H1 (cell line): ENCODE results near the gene COL5A1. TPM values are rescaled to one million over a fixed set of nuclear protein-coding genes. Genes with fewer than 3 reads are reported as not detected.

ENCODE experiments used
- CTCF ChIA-PET: fragments of 300-600 bp; sonication (Branson Sonifier 250); formaldehyde crosslinking; loops from one replicate; lab custom pipeline; 2021; ENCODE audit not compliant: partially characterized antibody; lab: Charles Lee
- POLR2A ChIA-PET: fragments of 300-600 bp; sonication (Branson Sonifier 250); formaldehyde crosslinking; loops from one replicate; lab custom pipeline; 2021; ENCODE audit warnings: inconsistent platforms; ENCODE audit not compliant: partially characterized antibody; lab: Charles Lee
- DNase-seq, 2 experiments: peaks; one replicate each; pipeline versions ENCODE4 v3.0.0 to v3.0.0-alpha.2; 2010 to 2022; ENCODE audit warnings: low spot score in 2 of 2, low read depth in 1 of 2, mixed read lengths in 1 of 2
- FAIRE-seq: peaks from 2 replicates; lab custom pipeline; 2011; peaks lifted over from hg19 to GRCh38; lab: Jason Lieb, UNC
- H2AFZ ChIP-seq: 2 replicates; pipeline ENCODE4 v1.8.1; 2012; ENCODE audit warnings: low read length, inconsistent platforms
- H2AK5ac ChIP-seq: 2 replicates; pipeline ENCODE4 v1.6.1; 2013; ENCODE audit warnings: low read depth, low read length
- H2BK120ac ChIP-seq: replicated peaks from 2 replicates; pipeline ENCODE3; 2013; ENCODE audit warnings: low read depth, low read length, inconsistent platforms
- H2BK12ac ChIP-seq: 2 replicates; pipeline ENCODE4 v1.6.1; 2013; ENCODE audit warnings: low read depth, low read length
- H2BK15ac ChIP-seq: 2 replicates; pipeline ENCODE4 v1.6.1; 2013; ENCODE audit warnings: low read length
- H2BK20ac ChIP-seq: 2 replicates; pipeline ENCODE4 v1.6.1; 2013; ENCODE audit warnings: low read length
- H2BK5ac ChIP-seq: 2 replicates; pipeline ENCODE4 v1.6.1; 2013; ENCODE audit warnings: low read depth, low read length
- H3K14ac ChIP-seq: 2 replicates; pipeline ENCODE4 v1.6.1; 2013; ENCODE audit warnings: inconsistent platforms; ENCODE audit not compliant: insufficient read length
- H3K18ac ChIP-seq: 2 replicates; pipeline ENCODE4 v1.6.1; 2013; ENCODE audit warnings: low read length; ENCODE audit errors: extremely low read depth
- H3K23ac ChIP-seq: 2 replicates; pipeline ENCODE4 v1.6.1; 2013; ENCODE audit warnings: inconsistent platforms; ENCODE audit not compliant: insufficient read length
- H3K23me2 ChIP-seq: 2 replicates; pipeline ENCODE4 v1.6.1; 2013; ENCODE audit warnings: low read depth, low read length
- H3K27ac ChIP-seq: 2 replicates; pipeline ENCODE4 v1.6.1; 2011; ENCODE audit warnings: low read depth, low read length, inconsistent platforms
- H3K27me3 ChIP-seq, 4 experiments: replicated peaks in 1 of 4; 1 replicate in 1 of 4; 2 replicates in 3 of 4; pipeline versions ENCODE4 v1.6.1 to v1.8.1; 2011 to 2013; ENCODE audit warnings: low read length in 3 of 4, mild to moderate bottlenecking in 3 of 4, inconsistent platforms in 2 of 4, mixed read lengths in 2 of 4, moderate library complexity in 1 of 4; ENCODE audit not compliant: control insufficient read depth in 3 of 4, insufficient read depth in 3 of 4; ENCODE audit errors: extremely low read depth in 1 of 4
- H3K36me3 ChIP-seq, 4 experiments: 2 replicates each; pipeline versions ENCODE4 v1.6.1 to v1.8.1; 2011 to 2013; ENCODE audit warnings: mild to moderate bottlenecking in 4 of 4, low read length in 3 of 4, moderate library complexity in 2 of 4, control low read depth in 1 of 4, inconsistent platforms in 1 of 4; ENCODE audit not compliant: insufficient read depth in 4 of 4, control insufficient read depth in 2 of 4
- H3K4ac ChIP-seq: replicated peaks from 2 replicates; pipeline ENCODE3; 2013; ENCODE audit warnings: low read length, low read depth, mixed read lengths, inconsistent platforms; ENCODE audit not compliant: insufficient read length
- H3K4me1 ChIP-seq, 4 experiments: replicated peaks in 1 of 4; 1 replicate in 1 of 4; 2 replicates in 3 of 4; pipeline versions ENCODE4 v1.6.1 to v1.8.1; 2011 to 2013; ENCODE audit warnings: low read length in 3 of 4, inconsistent platforms in 2 of 4, mixed read lengths in 1 of 4; ENCODE audit not compliant: insufficient read depth in 4 of 4, control insufficient read depth in 3 of 4
- H3K4me2 ChIP-seq, 2 experiments: 2 replicates each; pipeline versions ENCODE4 v1.6.1 to v1.8.1; 2011 to 2013; ENCODE audit warnings: low read depth in 2 of 2, low read length in 2 of 2, control low read depth in 1 of 2, inconsistent platforms in 1 of 2, mild to moderate bottlenecking in 1 of 2; ENCODE audit not compliant: insufficient read depth in 1 of 2
- H3K4me3 ChIP-seq, 4 experiments: fragments of 200-600, 300-600 bp in 1 of 4; sonication (generic), shearing (Covaris generic), sonication (Bioruptor Twin) in 1 of 4; 2 replicates each; pipeline versions ENCODE4 v1.5.1 to v1.8.1; 2011 to 2016; ENCODE audit warnings: low read length in 4 of 4, low read depth in 3 of 4, control low read depth in 2 of 4, inconsistent platforms in 2 of 4, mild to moderate bottlenecking in 2 of 4, mixed read lengths in 1 of 4, moderate library complexity in 1 of 4; ENCODE audit not compliant: insufficient read depth in 2 of 4; ENCODE audit errors: extremely low read depth in 1 of 4
- H3K56ac ChIP-seq: replicated peaks from 2 replicates; pipeline ENCODE3; 2013; ENCODE audit warnings: low read depth, mild to moderate bottlenecking, mixed read lengths, low read length, inconsistent platforms; ENCODE audit not compliant: insufficient read length
- H3K79me1 ChIP-seq: 2 replicates; pipeline ENCODE4 v1.6.1; 2013; ENCODE audit warnings: low read depth, low read length, control low read depth
- H3K79me2 ChIP-seq, 2 experiments: 2 replicates each; pipeline versions ENCODE4 v1.6.1 to v1.8.1; 2012 to 2013; ENCODE audit warnings: low read length in 2 of 2, mild to moderate bottlenecking in 2 of 2, inconsistent platforms in 1 of 2; ENCODE audit not compliant: insufficient read depth in 2 of 2, control insufficient read depth in 1 of 2
- H3K9ac ChIP-seq, 4 experiments: replicated peaks in 1 of 4; 1 replicate in 1 of 4; 2 replicates in 3 of 4; pipeline versions ENCODE4 v1.6.1 to v1.8.1; 2011 to 2013; ENCODE audit warnings: low read depth in 3 of 4, low read length in 3 of 4, control low read depth in 2 of 4, mild to moderate bottlenecking in 2 of 4, moderate library complexity in 2 of 4, inconsistent platforms in 1 of 4; ENCODE audit errors: extremely low read depth in 1 of 4
- H3K9me3 ChIP-seq, 2 experiments: 2 replicates each; pipeline versions ENCODE4 v1.6.1 to v1.8.1; 2012 to 2013; ENCODE audit warnings: mild to moderate bottlenecking in 2 of 2, moderate library complexity in 2 of 2, control low read depth in 1 of 2, inconsistent platforms in 1 of 2, low read depth in 1 of 2, low read length in 1 of 2, mixed read lengths in 1 of 2; ENCODE audit not compliant: insufficient read depth in 2 of 2
- H4K20me1 ChIP-seq, 2 experiments: replicated peaks in 1 of 2; 2 replicates each; pipeline versions ENCODE3 to v1.8.1; 2011 to 2013; ENCODE audit warnings: inconsistent platforms in 2 of 2, low read length in 2 of 2, mild to moderate bottlenecking in 1 of 2; ENCODE audit not compliant: insufficient read depth in 2 of 2, control insufficient read depth in 1 of 2
- H4K5ac ChIP-seq: 2 replicates; pipeline ENCODE4 v1.6.1; 2013; ENCODE audit warnings: low read length, low read depth, mixed read lengths, inconsistent platforms; ENCODE audit not compliant: insufficient read length
- H4K8ac ChIP-seq: 2 replicates; pipeline ENCODE4 v1.8.0; 2013; ENCODE audit warnings: mild to moderate bottlenecking, moderate library complexity, low read length, inconsistent platforms; ENCODE audit not compliant: insufficient read depth; ENCODE audit errors: extremely low read depth
- H4K91ac ChIP-seq: replicated peaks from 2 replicates; pipeline ENCODE3; 2013; ENCODE audit warnings: low read length, mixed read lengths, inconsistent platforms; ENCODE audit not compliant: insufficient read length
- EP300 ChIP-seq, 2 experiments: IDR thresholded peaks; 1 replicate in 1 of 2; 2 replicates in 1 of 2; pipeline ENCODE4 v1.6.1; 2011 to 2012; ENCODE audit warnings: low read depth in 2 of 2, low read length in 2 of 2, mild to moderate bottlenecking in 2 of 2, borderline replicate concordance in 1 of 2, inconsistent platforms in 1 of 2, moderate library complexity in 1 of 2
- KDM4A ChIP-seq: IDR thresholded peaks from one replicate; pipeline ENCODE4 v1.7.1; 2012; ENCODE audit warnings: low read depth, mild to moderate bottlenecking, moderate library complexity, low read length, inconsistent platforms; ENCODE audit not compliant: severe bottlenecking
- POLR2AphosphoS5 ChIP-seq: IDR thresholded peaks from 2 replicates; pipeline ENCODE4 v1.6.1; 2011; ENCODE audit warnings: low read depth, low read length
- RXRA ChIP-seq: IDR thresholded peaks from 2 replicates; pipeline ENCODE4 v1.6.1; 2011; ENCODE audit warnings: low read depth, mild to moderate bottlenecking, low read length, moderate library complexity; ENCODE audit not compliant: insufficient read depth
- SP1 ChIP-seq: IDR thresholded peaks from 2 replicates; pipeline ENCODE4 v1.6.1; 2011; ENCODE audit warnings: low read depth, low read length
- SP2 ChIP-seq: IDR thresholded peaks from 2 replicates; pipeline ENCODE4 v1.6.1; 2012; ENCODE audit warnings: mild to moderate bottlenecking, low read length, inconsistent platforms
- TAF1 ChIP-seq: IDR thresholded peaks from 2 replicates; pipeline ENCODE4 v1.6.1; 2011; ENCODE audit warnings: mild to moderate bottlenecking, low read depth, low read length
- TCF12 ChIP-seq: IDR thresholded peaks from 2 replicates; pipeline ENCODE4 v1.6.1; 2011; ENCODE audit warnings: low read depth, mild to moderate bottlenecking, low read length
- YY1 ChIP-seq: IDR thresholded peaks from 2 replicates; pipeline ENCODE4 v1.6.1; 2011; ENCODE audit warnings: low read depth, mild to moderate bottlenecking, low read length
- WGBS, 2 experiments: shearing (Covaris generic) in 1 of 2; methylation state at CpG; one replicate each; pipeline versions ENCODE4 v1.1.6 to v1.1.7; 2013 to 2015; ENCODE audit warnings: low lambda C conversion rate in 2 of 2, mixed read lengths in 2 of 2, inconsistent platforms in 1 of 2, low coverage in 1 of 2, missing lambda C conversion rate in 1 of 2; ENCODE audit not compliant: insufficient replicate concordance in 2 of 2, insufficient coverage in 1 of 2, insufficient read length in 1 of 2; ENCODE audit errors: extremely low coverage in 1 of 2, missing lambda C conversion rate in 1 of 2; 5-methylcytosine and 5-hydroxymethylcytosine counted together
- polyA plus RNA-seq, 7 experiments: library from polyadenylated mRNA; depleted of rRNA in 3 of 7; stranded (reverse) in 5 of 7; unstranded in 2 of 7; fragments of >200 nt in 5 of 7; fragments of 200-250 nt in 2 of 7; gene quantifications; 1 replicate in 5 of 7; 2 replicates in 1 of 7; 4 replicates in 1 of 7; pipeline versions ENCODE4 v1.2.1 to v1.2.3, GENCODE V29; 2011 to 2013; ENCODE audit warnings: missing spikeins in 2 of 7, mixed read lengths in 2 of 7
- total RNA-seq: library from RNA; stranded (reverse); fragmentation: NEBNext Ultra II Directional; extraction: Animal tissue kit (Norgen Biotek cat#: 25700); gene quantifications from 2 replicates; pipeline ENCODE4 v1.2.1, GENCODE V29; 2021
- TF ChIP-seq, protein P1 (sequence below): IDR thresholded peaks from 2 replicates; pipeline ENCODE4 v1.6.1; 2012; ENCODE audit warnings: inconsistent platforms

COL5A1 gene
- total and polyA plus RNA-seq, 2 of the 8 experiments (the other 6 are each of a cell fraction or from before 2014, with no cell fraction given), result 3.8 to 12.0 TPM

GRCh38 chr9:134605966-134606357 is 35.6 kb upstream of the COL5A1 start:
- Histone ChIP-seq H3K4me1 (no peaks in the 10 kb centered on the region), H3K36me3 (no peaks in the 10 kb centered on the region), H2BK12ac (no peak overlapping the region), H2AFZ (no peak overlapping the region), H2BK15ac (no peak overlapping the region), H2AK5ac (no peak overlapping the region), H3K4me2 (no peak overlapping the region), H3K79me2 (no peaks in the 10 kb centered on the region), H4K20me1 (no peaks in the 10 kb centered on the region), H3K27ac (no peak overlapping the region), H3K27me3 (no peaks in the 10 kb centered on the region; a peak in 1 of 7 replicates), H3K18ac (no peak overlapping the region), H3K14ac (no peak overlapping the region), H3K79me1 (no peaks in the 10 kb centered on the region), H3K4ac (no peak overlapping the region), H3K23me2 (no peaks in the 10 kb centered on the region), H3K4me3 (no peak overlapping the region), H3K9me3 (0 out of 4 replicates have a peak, but pooled peaks cover 0 to 5% of the 10 kb centered on the region in 2 experiments), H3K56ac (no peak overlapping the region), H2BK120ac (no peak overlapping the region), H2BK5ac (no peak overlapping the region), H4K8ac (no peak overlapping the region), H2BK20ac (no peak overlapping the region), H4K91ac (no peak overlapping the region), H3K9ac (no peak overlapping the region), H4K5ac (no peak overlapping the region), H3K23ac (no peak overlapping the region)
- DNase-seq (no peak), FAIRE-seq (no peak)
- POLR2A ChIA-PET, result no interaction called here
- CTCF ChIA-PET, result interaction anchor here (1.7 kb wide), 1 partner anchor 50 kb away, joined by 3 read pairs; no protein-coding TSS in a partner anchor
- TF ChIP-seq EP300 (IDR thresholded peaks at IDR 0.05; ENCODE audit: borderline replicate concordance in 1 of 2, low read depth in 2 of 2, low read length in 2 of 2) (no peak), POLR2AphosphoS5 (no peak), RXRA (no peak), YY1 (no peak), SP1 (no peak), TAF1 (no peak), TCF12 (no peak), KDM4A (no peak), SP2 (no peak)
- TF ChIP-seq, protein P1, sequence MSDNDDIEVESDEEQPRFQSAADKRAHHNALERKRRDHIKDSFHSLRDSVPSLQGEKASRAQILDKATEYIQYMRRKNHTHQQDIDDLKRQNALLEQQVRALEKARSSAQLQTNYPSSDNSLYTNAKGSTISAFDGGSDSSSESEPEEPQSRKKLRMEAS, result no peak
- WGBS, 2 experiments, result 91% methylated on average over 5 of the region's 5 CpGs; no CpG with 5 or more reads in 1 of the 2 experiments
